ENCODE results near the gene CD96.

Gene CD96

GRCh38 chr3:111676211-111677006 lies 134.4 kb downstream of the CD96 start:
- peak; percentile 47 for DNase-seq (ENCODE audit: low spot score)

GRCh38 chr3:111677007-111677392 lies 135.0 kb downstream of the CD96 start:
- no peak for DNase-seq (ENCODE audit: low spot score)

GRCh38 chr3:111681661-111682426 lies 139.8 kb downstream of the CD96 start:
- DNase-seq (ENCODE audit: low spot score): no peak

- no peak for DNase-seq (ENCODE audit: low spot score)
Measured at GRCh38 chr3:111684640-111685039, 142.6 kb downstream of the CD96 start.

- no peak for DNase-seq (ENCODE audit: low spot score)
Measured at GRCh38 chr3:111688190-111688800, 146.3 kb downstream of the CD96 start.

GRCh38 chr3:111690242-111690641 lies 148.2 kb downstream of the CD96 start:
- DNase-seq (ENCODE audit: low spot score): no peak

- peak; percentile 61 for DNase-seq (ENCODE audit: low spot score)
Measured at GRCh38 chr3:111691293-111691909, 149.4 kb downstream of the CD96 start.

- DNase-seq (ENCODE audit: low spot score): no peak
Measured at GRCh38 chr3:111692593-111693552, 150.9 kb downstream of the CD96 start.

- DNase-seq (ENCODE audit: low spot score): no peak
Measured at GRCh38 chr3:111694471-111694870, 152.5 kb downstream of the CD96 start.

GRCh38 chr3:111695636-111696117 lies 153.7 kb downstream of the CD96 start:
- peak; percentile 69 for DNase-seq (ENCODE audit: low spot score)

GRCh38 chr3:111700054-111700453 lies 158.1 kb downstream of the CD96 start:
- DNase-seq (ENCODE audit: low spot score): no peak

GRCh38 chr3:111701292-111701906 lies 159.4 kb downstream of the CD96 start:
- DNase-seq (ENCODE audit: low spot score): no peak

Data from RKO (cell line).